ENCODE measurements around the gene ATP13A5. TPM values are rescaled to one million over a fixed set of nuclear protein-coding genes. Genes with fewer than 3 reads are reported as not detected.

Gene ATP13A5
- total RNA-seq, 2 experiments from 2014 or later = not detected

GRCh38 chr3:193248848-193249468 is 129.6 kb downstream of the ATP13A5 start:
- DNase-seq = no peak
- Mint-ChIP-seq H3K36me3 (no peaks in the 10 kb centered on the region), H3K9me3 (peaks cover 23% of the 10 kb centered on the region), H3K4me1 (no peaks in the 10 kb centered on the region), H3K27ac (no peak overlapping the region), H3K27me3 (peaks cover 13% of the 10 kb centered on the region), H3K4me3 (no peak overlapping the region)

- peaks cover 59% of the 10 kb centered on the region for H3K27me3 Mint-ChIP-seq
- H3K27ac Mint-ChIP-seq = no peak overlapping the region
- peaks cover 11% of the 10 kb centered on the region for H3K9me3 Mint-ChIP-seq
- no peaks in the 10 kb centered on the region for H3K4me1 Mint-ChIP-seq
- H3K4me3 Mint-ChIP-seq = no peak overlapping the region
- no peak for DNase-seq
- H3K36me3 Mint-ChIP-seq = no peaks in the 10 kb centered on the region
Measured at GRCh38 chr3:193243571-193243970, 135.0 kb downstream of the ATP13A5 start.

GRCh38 chr3:193241716-193242115 is 136.8 kb downstream of the ATP13A5 start:
- Mint-ChIP-seq H3K27ac (no peak overlapping the region), H3K27me3 (peaks cover 65% of the 10 kb centered on the region), H3K4me3 (peak overlapping the region; percentile 29), H3K36me3 (no peaks in the 10 kb centered on the region), H3K4me1 (no peaks in the 10 kb centered on the region), H3K9me3 (peaks cover 4% of the 10 kb centered on the region)
- no peak for DNase-seq

- peaks cover 65% of the 10 kb centered on the region for H3K27me3 Mint-ChIP-seq
- no peaks in the 10 kb centered on the region for H3K4me1 Mint-ChIP-seq
- no peaks in the 10 kb centered on the region for H3K36me3 Mint-ChIP-seq
- peaks cover 4% of the 10 kb centered on the region for H3K9me3 Mint-ChIP-seq
- H3K27ac Mint-ChIP-seq = no peak within 1 kb of the TSS
- H3K4me3 Mint-ChIP-seq = peak within 1 kb of the TSS; percentile 61
- peak; percentile 44 for DNase-seq
Measured at GRCh38 chr3:193240850-193241706, 137.5 kb downstream of the ATP13A5 start, which contains the start of gene PLAAT1. Gene PLAAT1, plus strand, starts transcription at chr3:193241222. Its CDS starts 14,429 bp downstream, at chr3:193255651.

GRCh38 chr3:193240436-193240849 is 138.1 kb downstream of the ATP13A5 start:
- Mint-ChIP-seq H3K4me3 (peak overlapping the region; percentile 61), H3K36me3 (no peaks in the 10 kb centered on the region), H3K27me3 (peaks cover 62% of the 10 kb centered on the region), H3K27ac (no peak overlapping the region), H3K4me1 (no peaks in the 10 kb centered on the region), H3K9me3 (peaks cover 4% of the 10 kb centered on the region)
- no peak for DNase-seq

- Mint-ChIP-seq H3K27me3 (peaks cover 40% of the 10 kb centered on the region), H3K36me3 (no peaks in the 10 kb centered on the region), H3K4me3 (no peak overlapping the region), H3K4me1 (no peaks in the 10 kb centered on the region), H3K27ac (no peak overlapping the region), H3K9me3 (peaks cover under 1% of the 10 kb centered on the region)
- DNase-seq = no peak
Measured at GRCh38 chr3:193237030-193237429, 141.5 kb downstream of the ATP13A5 start.

- H3K27me3 Mint-ChIP-seq = peaks cover 36% of the 10 kb centered on the region
- DNase-seq = no peak
- no peaks in the 10 kb centered on the region for H3K9me3 Mint-ChIP-seq
- H3K36me3 Mint-ChIP-seq = no peaks in the 10 kb centered on the region
- no peaks in the 10 kb centered on the region for H3K4me1 Mint-ChIP-seq
- no peak overlapping the region for H3K4me3 Mint-ChIP-seq
- no peak overlapping the region for H3K27ac Mint-ChIP-seq
Measured at GRCh38 chr3:193236599-193236998, 142.0 kb downstream of the ATP13A5 start.

- Mint-ChIP-seq H3K4me1 (no peaks in the 10 kb centered on the region), H3K27me3 (peaks cover 17% of the 10 kb centered on the region), H3K9me3 (no peaks in the 10 kb centered on the region), H3K36me3 (no peaks in the 10 kb centered on the region), H3K27ac (no peak overlapping the region), H3K4me3 (no peak overlapping the region)
- no peak for DNase-seq
Measured at GRCh38 chr3:193231201-193231600, 147.4 kb downstream of the ATP13A5 start.

- no peak overlapping the region for H3K4me3 Mint-ChIP-seq
- H3K36me3 Mint-ChIP-seq = no peaks in the 10 kb centered on the region
- no peaks in the 10 kb centered on the region for H3K9me3 Mint-ChIP-seq
- peaks cover 17% of the 10 kb centered on the region for H3K27me3 Mint-ChIP-seq
- H3K4me1 Mint-ChIP-seq = no peaks in the 10 kb centered on the region
- H3K27ac Mint-ChIP-seq = no peak overlapping the region
- DNase-seq = no peak
Measured at GRCh38 chr3:193230610-193231009, 147.9 kb downstream of the ATP13A5 start.

- H3K27ac Mint-ChIP-seq = no peak overlapping the region
- no peaks in the 10 kb centered on the region for H3K36me3 Mint-ChIP-seq
- peaks cover 21% of the 10 kb centered on the region for H3K27me3 Mint-ChIP-seq
- no peak for DNase-seq
- H3K4me3 Mint-ChIP-seq = no peak overlapping the region
- H3K9me3 Mint-ChIP-seq = no peaks in the 10 kb centered on the region
- no peaks in the 10 kb centered on the region for H3K4me1 Mint-ChIP-seq
Measured at GRCh38 chr3:193229851-193230420, 148.6 kb downstream of the ATP13A5 start.

GRCh38 chr3:193228206-193228605 is 150.3 kb downstream of the ATP13A5 start:
- Mint-ChIP-seq H3K4me3 (no peak overlapping the region), H3K9me3 (no peaks in the 10 kb centered on the region), H3K27me3 (peaks cover 26% of the 10 kb centered on the region), H3K4me1 (no peaks in the 10 kb centered on the region), H3K36me3 (no peaks in the 10 kb centered on the region), H3K27ac (no peak overlapping the region)
- DNase-seq = no peak

GRCh38 chr3:193225302-193226125 is 153.0 kb downstream of the ATP13A5 start:
- Mint-ChIP-seq H3K4me3 (no peak overlapping the region), H3K9me3 (no peaks in the 10 kb centered on the region)

More at GRCh38 chr3:193225302-193226125, 153.0 kb downstream of the ATP13A5 start:
- Mint-ChIP-seq H3K27ac (no peak overlapping the region), H3K27me3 (peaks cover 22% of the 10 kb centered on the region), H3K4me1 (no peaks in the 10 kb centered on the region), H3K36me3 (no peaks in the 10 kb centered on the region)
- no peak for DNase-seq
